NCI-H146 (cell line): ENCODE results near the gene NUB1.

Experiments used
- DNase-seq: peaks from one replicate; lab custom pipeline; 2025; lab: John Stamatoyannopoulos, UW

The NUB1 gene

DNA sequence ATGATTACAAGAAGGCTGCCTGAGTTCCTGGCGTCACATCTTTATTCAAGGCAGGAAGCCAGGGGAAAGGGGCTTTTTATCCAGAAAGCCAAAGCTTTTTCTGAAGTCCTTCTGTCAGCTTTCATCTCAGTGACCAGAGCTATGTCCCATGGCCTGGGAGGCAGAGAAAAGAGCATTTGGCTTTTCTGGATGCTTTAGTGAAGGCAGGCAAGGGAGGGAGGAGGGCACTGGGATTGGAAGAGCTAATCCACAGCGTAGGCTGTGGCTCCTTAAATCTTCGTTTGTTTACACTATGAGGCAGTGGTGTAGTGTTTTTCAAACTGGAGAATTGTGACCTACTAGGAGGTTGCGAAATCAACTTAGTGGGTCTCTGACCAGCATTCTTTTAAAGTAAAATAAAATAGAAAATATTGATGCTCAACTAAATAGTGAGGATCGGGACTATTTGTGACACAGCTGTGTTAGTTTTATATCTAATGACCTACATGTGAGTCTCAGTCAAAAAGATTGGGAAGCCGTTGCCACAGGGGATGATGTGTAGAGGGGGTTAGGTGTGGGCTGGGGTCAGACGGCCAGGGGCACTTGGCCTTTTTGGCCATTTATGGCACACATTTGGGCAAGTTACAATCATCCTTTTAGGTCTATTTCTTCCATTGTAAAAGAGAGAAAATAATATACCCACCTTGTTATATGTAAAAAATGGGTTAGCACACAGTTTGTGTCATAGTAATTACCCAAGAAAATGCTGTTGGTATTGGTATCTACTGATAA lies 84.2 kb downstream of the NUB1 start:
- no peak for DNase-seq

DNA sequence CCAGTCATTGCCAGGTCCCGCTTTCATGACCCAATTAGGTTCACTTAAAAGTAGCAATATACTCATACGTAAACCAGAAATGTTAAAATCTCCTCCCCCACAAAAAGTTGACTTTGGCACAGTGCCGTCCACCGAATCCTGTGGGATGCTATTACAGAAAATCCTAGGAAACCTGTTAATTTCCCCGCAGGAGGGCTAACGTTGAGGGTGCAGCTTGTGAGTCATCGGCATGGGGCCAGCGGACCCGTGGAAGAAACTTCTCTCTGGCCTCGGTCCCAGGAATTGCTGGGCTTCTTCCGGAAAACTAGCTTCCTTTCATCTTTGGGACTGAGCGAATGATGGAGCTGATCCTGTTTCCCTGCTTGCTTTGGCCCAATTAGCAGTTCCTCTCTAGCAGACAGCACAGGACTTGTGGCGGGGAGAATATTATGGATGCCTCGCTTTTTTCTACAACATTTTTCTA lies 84.9 kb downstream of the NUB1 start:
- no peak for DNase-seq

DNA sequence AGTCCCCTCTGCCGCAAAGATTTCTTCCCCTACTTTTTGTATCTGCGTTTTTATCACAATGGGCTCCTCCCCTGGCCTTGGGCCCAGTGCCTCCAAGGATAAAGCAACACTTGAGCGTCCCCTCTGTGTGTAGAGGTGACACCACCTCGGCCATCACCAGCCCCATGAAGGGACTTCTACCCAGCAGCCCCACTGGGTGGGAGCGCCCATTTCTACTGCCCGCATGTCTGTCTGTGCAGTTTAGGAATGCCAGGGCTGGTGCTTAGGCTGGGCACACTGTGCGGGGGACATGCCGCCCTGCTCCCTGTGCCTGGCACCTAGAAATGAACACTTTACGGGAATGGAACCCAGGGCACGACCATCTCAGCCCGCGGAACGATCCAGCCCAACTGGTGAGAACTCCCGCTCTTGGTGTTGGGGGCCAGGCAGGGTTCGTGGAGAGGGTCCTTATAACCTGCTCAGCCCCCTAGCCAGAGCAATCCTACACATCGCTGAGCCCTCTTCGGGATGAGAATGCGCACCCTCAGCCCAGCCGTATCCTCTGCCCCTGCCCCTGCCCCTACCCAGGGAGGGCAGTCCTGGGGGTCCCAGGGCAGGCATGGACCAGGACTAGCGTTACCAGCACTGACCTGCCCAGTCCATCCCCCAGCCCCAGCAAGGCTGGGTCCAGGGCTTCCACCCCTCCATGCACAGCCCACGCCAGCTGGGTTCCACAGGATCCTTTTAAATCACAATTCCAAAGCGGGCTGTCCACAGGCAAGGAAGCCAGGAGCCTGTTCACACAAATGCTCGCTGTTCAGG lies 85.5 kb downstream of the NUB1 start:
- DNase-seq = no peak

DNA sequence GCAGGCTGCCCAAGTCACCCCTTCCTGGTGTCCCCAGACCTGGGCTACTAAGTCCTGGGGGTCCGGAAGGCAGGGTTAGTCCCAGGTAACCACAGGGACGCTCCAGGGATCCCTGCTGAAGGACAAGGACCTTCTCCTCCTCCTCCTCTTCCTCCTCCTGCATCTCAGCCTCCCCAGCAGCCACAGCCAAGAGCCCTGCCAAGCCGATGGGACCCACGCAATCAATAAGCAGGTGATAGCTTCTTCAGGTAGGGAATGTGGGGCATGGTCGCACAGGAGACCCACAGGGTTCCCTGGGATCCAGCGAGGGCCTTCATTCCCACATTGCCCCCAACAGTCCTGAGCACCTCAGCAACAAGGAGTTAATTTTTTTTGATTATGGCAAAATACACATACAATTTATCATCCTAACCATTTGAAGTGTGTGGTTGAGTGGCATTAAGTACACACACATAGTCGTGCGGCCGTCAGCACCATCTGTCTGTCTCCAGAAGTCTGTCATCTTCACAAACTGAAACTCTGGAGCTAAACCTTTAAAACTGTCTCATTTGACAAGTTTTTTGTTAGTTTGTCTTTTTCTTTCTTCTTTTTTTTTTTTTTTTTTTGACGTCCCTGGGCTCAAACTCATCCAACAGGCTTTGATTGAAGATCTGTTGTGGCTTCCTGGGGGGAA lies 86.2 kb downstream of the NUB1 start:
- DNase-seq = no peak
